GM12872 (cell line): ENCODE results near the gene DFFA.

Experiments used
- TF ChIP-seq, protein P1 (sequence below): IDR thresholded peaks from 3 replicates; pipeline ENCODE4 v1.5.1; 2011; ENCODE audit warnings: low read depth, mild to moderate bottlenecking, low read length, moderate library complexity; ENCODE audit not compliant: insufficient read depth

Gene DFFA

DNA sequence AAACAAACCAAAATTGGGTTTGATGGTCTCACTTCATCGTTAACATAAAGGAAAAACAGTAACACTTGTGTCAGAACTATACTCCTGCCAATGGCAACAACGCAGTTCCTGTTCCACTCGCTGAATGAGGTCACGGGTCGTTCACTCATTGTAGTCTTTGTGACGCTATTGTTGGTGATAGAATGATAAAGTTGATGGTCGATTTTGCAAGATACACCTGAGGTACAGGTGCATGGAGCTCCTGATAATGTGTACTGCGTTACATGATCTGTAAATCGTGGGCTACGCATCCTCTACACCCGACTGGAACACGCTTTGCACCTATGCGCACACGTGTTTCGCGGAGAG lies 42.5 kb downstream of the DFFA start:
- TF ChIP-seq, protein P1, sequence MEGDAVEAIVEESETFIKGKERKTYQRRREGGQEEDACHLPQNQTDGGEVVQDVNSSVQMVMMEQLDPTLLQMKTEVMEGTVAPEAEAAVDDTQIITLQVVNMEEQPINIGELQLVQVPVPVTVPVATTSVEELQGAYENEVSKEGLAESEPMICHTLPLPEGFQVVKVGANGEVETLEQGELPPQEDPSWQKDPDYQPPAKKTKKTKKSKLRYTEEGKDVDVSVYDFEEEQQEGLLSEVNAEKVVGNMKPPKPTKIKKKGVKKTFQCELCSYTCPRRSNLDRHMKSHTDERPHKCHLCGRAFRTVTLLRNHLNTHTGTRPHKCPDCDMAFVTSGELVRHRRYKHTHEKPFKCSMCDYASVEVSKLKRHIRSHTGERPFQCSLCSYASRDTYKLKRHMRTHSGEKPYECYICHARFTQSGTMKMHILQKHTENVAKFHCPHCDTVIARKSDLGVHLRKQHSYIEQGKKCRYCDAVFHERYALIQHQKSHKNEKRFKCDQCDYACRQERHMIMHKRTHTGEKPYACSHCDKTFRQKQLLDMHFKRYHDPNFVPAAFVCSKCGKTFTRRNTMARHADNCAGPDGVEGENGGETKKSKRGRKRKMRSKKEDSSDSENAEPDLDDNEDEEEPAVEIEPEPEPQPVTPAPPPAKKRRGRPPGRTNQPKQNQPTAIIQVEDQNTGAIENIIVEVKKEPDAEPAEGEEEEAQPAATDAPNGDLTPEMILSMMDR, result no peak

DNA sequence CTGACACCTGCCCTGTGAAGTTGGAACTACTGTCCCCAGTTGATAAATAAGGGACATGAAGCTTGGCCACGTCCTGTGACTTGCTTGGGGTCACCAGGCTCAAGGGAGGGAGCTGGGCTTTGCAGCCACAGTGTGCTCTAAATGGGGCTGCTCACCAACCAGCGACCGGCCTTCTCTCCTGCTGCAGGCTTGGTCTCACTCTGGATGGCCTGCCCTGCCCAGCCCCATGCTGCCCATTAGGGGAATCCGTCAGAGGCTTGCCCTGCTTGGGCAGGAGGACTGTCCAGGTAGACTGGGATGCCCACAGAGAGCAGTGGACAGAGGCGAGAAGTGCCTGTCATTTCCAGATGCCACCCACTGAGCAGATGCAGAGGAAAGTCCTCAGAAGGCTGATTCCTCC lies 43.3 kb downstream of the DFFA start:
- TF ChIP-seq, protein P1, result no peak

DNA sequence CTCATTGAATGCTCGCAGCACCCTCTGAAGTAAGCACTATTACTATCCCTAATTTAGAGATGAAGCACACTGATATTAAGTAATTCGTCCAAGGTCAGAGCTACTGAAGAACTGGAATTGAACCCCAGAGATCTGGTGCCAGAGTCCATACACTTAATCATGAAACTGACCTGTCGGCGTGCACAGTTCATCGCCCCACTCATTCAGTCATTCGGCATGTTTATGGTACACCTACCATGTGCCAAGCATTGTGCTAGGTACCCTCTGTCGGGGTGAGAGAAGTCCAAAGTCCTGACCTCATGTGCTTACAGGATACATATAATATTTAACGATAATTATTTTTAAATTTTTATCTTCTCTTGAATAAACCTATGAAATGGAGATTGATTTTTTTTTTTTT lies 47.7 kb downstream of the DFFA start:
- TF ChIP-seq, protein P1, result no peak

DNA sequence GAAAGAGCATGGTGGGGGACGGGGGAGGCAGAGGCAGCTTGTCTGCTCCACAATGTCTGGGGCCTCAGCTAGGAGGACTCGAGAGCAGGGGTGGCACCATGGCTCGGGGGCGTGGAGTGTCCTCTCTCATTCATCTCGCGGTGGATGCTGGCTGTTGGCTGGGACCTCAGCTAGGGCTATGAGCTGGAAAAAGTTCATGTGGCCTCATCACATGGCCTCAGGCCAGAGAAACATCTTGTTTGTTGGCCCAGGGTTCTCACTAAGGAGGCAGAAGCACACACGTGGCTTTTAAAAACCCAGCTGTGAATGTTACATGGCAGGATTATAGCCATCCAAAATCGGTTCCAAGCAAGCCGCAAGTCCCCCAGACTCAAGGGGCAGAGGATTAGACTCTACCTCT lies 48.3 kb downstream of the DFFA start:
- TF ChIP-seq, protein P1, result no peak

DNA sequence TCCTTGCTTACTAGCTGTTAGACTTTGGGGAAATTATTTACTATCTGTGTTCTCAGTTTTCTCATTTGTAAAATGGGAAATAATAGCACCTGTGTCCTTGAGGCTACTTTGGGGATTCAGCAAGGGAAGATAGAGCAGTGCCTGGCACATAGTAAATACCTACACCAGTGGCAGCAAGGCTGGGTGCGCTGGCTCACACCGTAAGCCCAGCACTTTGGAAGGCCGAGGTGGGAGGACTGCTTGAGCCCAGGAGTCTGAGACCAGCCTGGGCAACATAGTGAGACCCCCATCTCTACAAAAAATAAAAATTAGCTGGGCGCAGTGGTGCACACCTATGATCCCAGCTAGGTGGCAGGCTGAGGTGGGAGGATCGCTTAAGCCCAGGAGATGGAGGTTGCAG lies 50.7 kb downstream of the DFFA start:
- TF ChIP-seq, protein P1, result no peak

DNA sequence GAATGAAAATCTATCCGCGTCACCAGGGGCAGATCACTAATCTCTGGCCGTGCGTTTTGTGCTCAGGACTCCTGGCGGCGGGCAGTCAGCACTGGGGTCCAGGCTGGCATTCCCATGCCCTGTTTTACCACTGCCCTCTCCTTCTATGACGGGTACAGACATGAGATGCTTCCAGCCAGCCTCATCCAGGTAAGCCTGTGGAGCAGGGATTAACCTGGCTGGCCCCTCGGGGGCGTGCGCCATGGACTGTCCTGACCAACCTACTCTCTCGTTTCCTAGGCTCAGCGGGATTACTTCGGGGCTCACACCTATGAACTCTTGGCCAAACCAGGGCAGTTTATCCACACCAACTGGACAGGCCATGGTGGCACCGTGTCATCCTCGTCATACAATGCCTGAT lies 53.0 kb downstream of the DFFA start:
- TF ChIP-seq, protein P1, result no peak

DNA sequence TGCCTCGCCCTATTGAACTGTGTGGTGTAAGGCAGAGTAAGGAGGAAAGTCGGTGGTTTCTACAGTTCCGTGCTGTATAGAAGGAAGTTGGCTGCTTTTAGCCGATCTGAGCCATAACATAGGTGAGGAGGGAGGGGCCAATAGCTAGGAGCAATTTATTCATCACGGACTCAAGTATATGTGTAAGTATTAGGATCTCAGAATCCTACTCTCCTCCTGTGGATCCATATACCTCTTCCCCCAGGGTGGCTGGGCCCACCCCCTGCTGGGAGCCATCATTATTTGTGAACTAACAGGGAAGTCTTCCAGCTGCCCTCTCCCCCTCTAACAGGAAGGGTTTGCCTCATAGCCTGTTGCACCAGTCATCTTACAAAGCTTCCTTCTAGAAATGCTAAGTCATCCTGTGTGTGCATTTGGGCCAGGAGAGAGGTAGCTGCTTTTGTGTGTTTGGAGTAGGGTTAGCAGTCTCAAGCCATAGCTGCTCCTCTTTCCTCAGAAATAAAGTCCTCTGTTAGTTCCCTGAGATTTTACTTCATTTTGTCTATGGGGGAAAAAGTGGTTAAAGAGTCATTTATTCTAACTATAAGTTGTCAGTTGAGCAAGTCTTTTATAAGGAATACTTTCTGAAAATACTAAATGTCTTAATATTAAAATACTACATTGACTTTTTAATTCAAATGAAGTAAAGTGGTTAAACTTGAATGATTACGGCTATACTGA lies 57.0 kb downstream of the DFFA start:
- TF ChIP-seq, protein P1, result no peak

DNA sequence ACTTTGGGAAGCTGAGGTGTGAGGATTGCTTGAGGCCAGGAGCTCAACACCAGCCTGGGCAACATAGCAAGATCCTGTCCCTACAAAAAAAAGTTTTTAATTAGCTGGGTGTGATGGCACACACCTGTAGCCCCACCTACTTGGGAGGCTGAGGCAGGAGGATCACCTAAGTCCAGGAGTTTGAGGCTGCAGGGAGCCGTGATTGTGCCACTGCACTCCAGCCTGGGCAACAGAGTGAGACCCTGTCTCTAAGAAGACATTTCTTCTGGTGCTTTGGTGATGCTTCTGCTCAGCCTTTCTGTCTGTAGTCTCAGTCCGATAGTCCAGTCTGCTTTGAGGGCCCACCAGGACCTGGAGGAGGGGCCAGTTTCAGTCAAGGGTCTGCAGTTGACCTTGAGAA lies 65.1 kb downstream of the DFFA start:
- TF ChIP-seq, protein P1, result no peak
